Measurements from ENCODE around the gene RHBDF1. TPM values are rescaled to one million over a fixed set of nuclear protein-coding genes. Genes with fewer than 3 reads are reported as not detected.

Gene RHBDF1
- total RNA-seq, 1 experiment from 2014 or later = 26.3 TPM

GRCh38 chr16:71210-71539 is 1.3 kb downstream of the RHBDF1 start:
- TF ChIP-seq CTCF (IDR thresholded peaks at IDR 0.05; ENCODE audit: unreplicated experiment) = no peak
- DNase-seq (ENCODE audit: unreplicated experiment) = no peak
- intact Hi-C loops (cut with micrococcal nuclease) = no loop called here
- no TSS peak for BruUV-seq (replicated peaks)
- H3K4me3 Mint-ChIP-seq (ENCODE audit: unreplicated experiment) = peak overlapping the region; percentile 71
- peak overlapping the region; percentile 31 for H3K27ac Mint-ChIP-seq (ENCODE audit: low read depth, unreplicated experiment)
- no peaks in the 10 kb centered on the region for H3K27me3 Mint-ChIP-seq (ENCODE audit: insufficient read depth, unreplicated experiment)
- POLR2A ChIA-PET = interaction anchor here (0.6 to 1.9 kb wide), 5 partner anchors 15 to 353 kb away, joined by 3 to 10 read pairs (median 4); partner anchors contain the start of genes POLR3K and SNRNP25
- H3K4me1 Mint-ChIP-seq (ENCODE audit: insufficient read depth, unreplicated experiment) = peaks cover 17% of the 10 kb centered on the region
- H3K36me3 Mint-ChIP-seq (ENCODE audit: insufficient read depth, unreplicated experiment) = no peaks in the 10 kb centered on the region
- CTCF ChIA-PET = interaction anchor here (0.6 to 4.9 kb wide), 4 partner anchors 8 to 291 kb away, joined by 3 to 56 read pairs (median 6); partner anchors contain the start of genes POLR3K and SNRNP25
- no peaks in the 10 kb centered on the region for H3K9me3 Mint-ChIP-seq (ENCODE audit: unreplicated experiment)

- CTCF ChIA-PET = interaction anchor here (0.9 to 4.9 kb wide), 4 partner anchors 15 to 293 kb away, joined by 3 to 56 read pairs (median 3); partner anchors contain the start of gene SNRNP25
- peaks cover 6% of the 10 kb centered on the region for H3K4me1 Mint-ChIP-seq (ENCODE audit: insufficient read depth, unreplicated experiment)
Observed at GRCh38 chr16:69181-69580, 3.2 kb downstream of the RHBDF1 start.

DNA sequence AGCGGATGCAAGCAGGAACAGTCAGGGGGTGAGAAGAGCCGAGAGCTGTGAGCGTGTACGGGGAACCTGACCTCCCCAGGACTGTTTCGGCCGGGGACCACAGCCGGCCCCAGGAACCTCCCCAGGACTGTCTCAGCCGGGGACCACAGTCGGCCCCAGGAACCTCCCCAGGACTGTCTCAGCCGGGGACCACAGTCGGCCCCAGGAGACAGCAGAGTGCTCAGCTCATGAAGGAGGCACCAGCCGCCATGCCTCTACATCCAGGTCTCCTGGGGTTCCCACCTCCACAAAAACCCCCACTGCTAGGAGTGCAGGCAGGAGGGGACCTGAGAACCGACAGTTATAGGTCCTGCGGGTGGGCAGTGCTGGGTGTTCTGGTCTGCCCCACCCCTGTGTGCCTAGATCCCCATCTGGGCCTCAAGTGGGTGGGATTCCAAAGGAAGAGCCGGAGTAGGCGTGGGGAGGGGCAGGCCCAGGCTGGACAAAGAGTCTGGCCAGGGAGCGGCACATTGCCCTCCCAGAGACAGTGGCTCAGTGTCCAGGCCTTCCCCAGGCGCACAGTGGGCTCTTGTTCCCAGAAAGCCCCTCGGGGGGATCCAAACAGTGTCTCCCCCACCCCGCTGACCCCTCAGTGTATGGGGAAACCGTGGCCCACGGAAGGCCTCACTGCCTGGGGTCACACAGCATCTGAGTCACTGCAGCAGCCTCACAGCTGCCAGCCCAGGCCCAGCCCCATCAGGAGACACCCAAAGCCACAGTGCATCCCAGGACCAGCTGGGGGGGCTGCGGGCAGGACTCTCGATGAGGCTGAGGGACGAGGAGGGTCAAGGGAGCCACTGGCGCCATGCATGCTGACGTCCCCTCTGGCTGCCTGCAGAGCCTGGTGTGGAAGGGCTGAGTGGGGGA is 4.3 kb downstream of the RHBDF1 start:
- TF ChIP-seq CTCF (IDR thresholded peaks at IDR 0.05; ENCODE audit: unreplicated experiment) = no peak
- Mint-ChIP-seq H3K4me1 (ENCODE audit: insufficient read depth, unreplicated experiment) (peaks cover 5% of the 10 kb centered on the region), H3K4me3 (ENCODE audit: unreplicated experiment) (no peak overlapping the region), H3K27me3 (ENCODE audit: insufficient read depth, unreplicated experiment) (no peaks in the 10 kb centered on the region), H3K9me3 (ENCODE audit: unreplicated experiment) (no peaks in the 10 kb centered on the region), H3K27ac (ENCODE audit: low read depth, unreplicated experiment) (no peak overlapping the region), H3K36me3 (ENCODE audit: insufficient read depth, unreplicated experiment) (no peaks in the 10 kb centered on the region)
- ChIA-PET POLR2A (interaction anchor here (1.0 kb wide), 1 partner anchor 10 kb away, joined by 3 read pairs; the partner anchor contains the start of gene MPG), CTCF (interaction anchor here (0.7 to 4.9 kb wide), 7 partner anchors 14 to 294 kb away, joined by 3 to 56 read pairs (median 3); partner anchors contain the start of gene SNRNP25)
- intact Hi-C loops (cut with micrococcal nuclease) = no loop called here
- DNase-seq (ENCODE audit: unreplicated experiment) = no peak
- BruUV-seq (replicated peaks) = no TSS peak

More at GRCh38 chr16:69181-69580, 3.2 kb downstream of the RHBDF1 start:
- no peaks in the 10 kb centered on the region for H3K36me3 Mint-ChIP-seq (ENCODE audit: insufficient read depth, unreplicated experiment)
- H3K27ac Mint-ChIP-seq (ENCODE audit: low read depth, unreplicated experiment) = no peak overlapping the region
- TF ChIP-seq CTCF (IDR thresholded peaks at IDR 0.05; ENCODE audit: unreplicated experiment) = no peak
- POLR2A ChIA-PET = interaction anchor here (0.9 to 1.9 kb wide), 3 partner anchors 8 to 23 kb away, joined by 3 to 7 read pairs (median 3); partner anchors contain the start of genes MPG, POLR3K and SNRNP25
- H3K27me3 Mint-ChIP-seq (ENCODE audit: insufficient read depth, unreplicated experiment) = no peaks in the 10 kb centered on the region
- no peaks in the 10 kb centered on the region for H3K9me3 Mint-ChIP-seq (ENCODE audit: unreplicated experiment)
- no peak for DNase-seq (ENCODE audit: unreplicated experiment)
- intact Hi-C loops (cut with micrococcal nuclease) = no loop called here
- H3K4me3 Mint-ChIP-seq (ENCODE audit: unreplicated experiment) = no peak overlapping the region
- BruUV-seq (replicated peaks) = no TSS peak

DNA sequence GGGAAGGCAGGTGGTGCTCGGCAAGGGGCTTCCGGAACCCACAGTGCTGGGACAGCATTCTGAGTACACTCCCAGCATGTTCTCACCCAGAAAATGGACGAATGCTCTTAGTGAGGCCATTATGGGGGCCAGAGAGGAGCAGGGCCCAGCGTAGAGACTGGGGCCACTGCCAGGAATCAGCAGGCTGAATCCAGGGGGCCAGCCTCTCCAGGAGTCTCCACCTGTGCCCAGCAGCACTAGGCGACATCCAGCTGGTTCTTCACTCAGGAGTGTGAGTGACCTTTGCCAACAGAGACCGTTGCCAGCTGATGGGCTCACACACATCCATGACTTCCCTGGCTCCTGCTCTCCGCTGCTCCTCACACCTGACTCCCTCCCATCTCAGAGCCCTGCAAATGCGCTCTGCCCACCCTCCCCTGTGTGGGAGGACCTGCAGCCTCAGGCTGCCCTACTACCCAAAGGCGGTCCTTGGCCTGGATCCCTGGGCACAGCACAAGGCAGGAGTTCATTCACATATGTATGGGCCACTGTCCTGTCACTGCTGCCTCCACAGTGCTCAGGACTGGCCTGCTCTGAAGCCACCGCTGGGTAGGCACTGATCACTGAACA is 5.1 kb downstream of the RHBDF1 start:
- CTCF ChIA-PET = interaction anchor here (0.6 to 4.1 kb wide), 7 partner anchors 11 to 295 kb away, joined by 3 to 26 read pairs (median 4); partner anchors contain the start of gene MPG
- no peaks in the 10 kb centered on the region for H3K36me3 Mint-ChIP-seq (ENCODE audit: insufficient read depth, unreplicated experiment)
- no peaks in the 10 kb centered on the region for H3K4me1 Mint-ChIP-seq (ENCODE audit: insufficient read depth, unreplicated experiment)
- H3K9me3 Mint-ChIP-seq (ENCODE audit: unreplicated experiment) = no peaks in the 10 kb centered on the region
- intact Hi-C loops (cut with micrococcal nuclease) = no loop called here
- TF ChIP-seq CTCF (IDR thresholded peaks at IDR 0.05; ENCODE audit: unreplicated experiment) = no peak
- DNase-seq (ENCODE audit: unreplicated experiment) = no peak
- H3K4me3 Mint-ChIP-seq (ENCODE audit: unreplicated experiment) = no peak overlapping the region
- no peaks in the 10 kb centered on the region for H3K27me3 Mint-ChIP-seq (ENCODE audit: insufficient read depth, unreplicated experiment)
- BruUV-seq (replicated peaks) = no TSS peak
- no peak overlapping the region for H3K27ac Mint-ChIP-seq (ENCODE audit: low read depth, unreplicated experiment)
- POLR2A ChIA-PET = interaction anchor here (2.2 kb wide), 1 partner anchor 11 kb away, joined by 8 read pairs; the partner anchor contains the start of gene MPG
